Esophagus squamous epithelium (tissue), 4 donors: ENCODE data around the gene TFEC.

Experiments
- POLR2A ChIP-seq, 4 donors: fragments of 450-650 bp; IDR thresholded peaks; one replicate each; pipeline ENCODE4 v1.6.1; 2017; ENCODE audit warnings: antibody characterized with exemption in 4 of 4, mild to moderate bottlenecking in 4 of 4, moderate library complexity in 3 of 4
- TF ChIP-seq, protein P1 (sequence below), 6 experiments: fragments of 450-650 bp in 4 of 6; fragments of 200-600 bp in 2 of 6; sonication (generic) in 2 of 6; IDR thresholded peaks; one replicate each; pipeline ENCODE4 v1.5.1; 2016 to 2019; ENCODE audit warnings: antibody characterized with exemption in 6 of 6, mild to moderate bottlenecking in 4 of 6, moderate library complexity in 4 of 6

DNA sequence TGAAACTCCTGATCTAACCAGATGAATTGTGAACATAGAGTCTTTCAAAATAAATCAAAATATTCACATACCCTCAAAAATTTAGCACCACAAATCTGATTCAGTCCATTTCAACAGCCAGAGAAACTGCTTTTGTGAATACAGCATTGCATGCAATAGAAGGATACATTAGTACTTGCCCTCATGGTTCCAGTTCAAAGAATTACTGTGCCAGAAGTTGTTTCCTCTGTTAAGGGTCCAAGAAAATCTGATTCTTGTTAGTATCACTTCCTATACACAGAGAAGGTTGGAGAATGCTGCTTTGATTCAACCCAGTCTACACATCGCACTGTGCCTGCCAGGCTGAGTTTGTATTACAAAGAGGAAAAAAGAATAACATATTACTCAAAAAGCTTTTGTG lies 115.6 kb downstream of the TFEC start:
- TF ChIP-seq, protein P1, sequence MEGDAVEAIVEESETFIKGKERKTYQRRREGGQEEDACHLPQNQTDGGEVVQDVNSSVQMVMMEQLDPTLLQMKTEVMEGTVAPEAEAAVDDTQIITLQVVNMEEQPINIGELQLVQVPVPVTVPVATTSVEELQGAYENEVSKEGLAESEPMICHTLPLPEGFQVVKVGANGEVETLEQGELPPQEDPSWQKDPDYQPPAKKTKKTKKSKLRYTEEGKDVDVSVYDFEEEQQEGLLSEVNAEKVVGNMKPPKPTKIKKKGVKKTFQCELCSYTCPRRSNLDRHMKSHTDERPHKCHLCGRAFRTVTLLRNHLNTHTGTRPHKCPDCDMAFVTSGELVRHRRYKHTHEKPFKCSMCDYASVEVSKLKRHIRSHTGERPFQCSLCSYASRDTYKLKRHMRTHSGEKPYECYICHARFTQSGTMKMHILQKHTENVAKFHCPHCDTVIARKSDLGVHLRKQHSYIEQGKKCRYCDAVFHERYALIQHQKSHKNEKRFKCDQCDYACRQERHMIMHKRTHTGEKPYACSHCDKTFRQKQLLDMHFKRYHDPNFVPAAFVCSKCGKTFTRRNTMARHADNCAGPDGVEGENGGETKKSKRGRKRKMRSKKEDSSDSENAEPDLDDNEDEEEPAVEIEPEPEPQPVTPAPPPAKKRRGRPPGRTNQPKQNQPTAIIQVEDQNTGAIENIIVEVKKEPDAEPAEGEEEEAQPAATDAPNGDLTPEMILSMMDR (IDR thresholded peaks at IDR 0.05) = no peak
- TF ChIP-seq POLR2A (IDR thresholded peaks at IDR 0.05) = no peak
